HL-60 (cell line): ENCODE data around the gene EIF4A3.

Experiments
- DNase-seq, 2 experiments: peaks; one replicate each; pipeline ENCODE4 v3.0.0-alpha.2; 2010 to 2020; ENCODE audit warnings: low read depth in 1 of 2, low spot score in 1 of 2
- H3K27ac ChIP-seq: fragments of 250-450 bp; sonication (Bioruptor Pico); replicated peaks from 2 replicates; pipeline ENCODE4 v1.5.1; 2020; ENCODE audit warnings: mild to moderate bottlenecking, moderate library complexity
- H3K27me3 ChIP-seq: fragments of 250-450 bp; sonication (Bioruptor Pico); 2 replicates; pipeline ENCODE4 v1.5.1; 2021; ENCODE audit warnings: mild to moderate bottlenecking, moderate library complexity; ENCODE audit not compliant: insufficient read depth, poor library complexity, severe bottlenecking
- H3K4me3 ChIP-seq: replicated peaks from 2 replicates; pipeline ENCODE4 v1.5.1; 2011; ENCODE audit warnings: mild to moderate bottlenecking, control low read depth, low read length; ENCODE audit not compliant: insufficient read depth
- GABPA ChIP-seq: IDR thresholded peaks from 2 replicates; pipeline ENCODE4 v1.6.1; 2012; ENCODE audit warnings: low read depth
- POLR2AphosphoS5 ChIP-seq: IDR thresholded peaks from 2 replicates; pipeline ENCODE4 v1.6.1; 2012; ENCODE audit warnings: low read depth
- REST ChIP-seq: IDR thresholded peaks from 2 replicates; pipeline ENCODE4 v1.6.1; 2012; ENCODE audit warnings: low read depth; ENCODE audit not compliant: insufficient replicate concordance
- SPI1 ChIP-seq: IDR thresholded peaks from 2 replicates; pipeline ENCODE4 v1.6.1; 2012; ENCODE audit warnings: low read depth, mild to moderate bottlenecking, borderline replicate concordance
- TF ChIP-seq, protein P1 (sequence below): IDR thresholded peaks from one replicate; pipeline ENCODE4 v1.5.1; 2011; ENCODE audit warnings: low read length, control low read depth, inconsistent platforms; ENCODE audit not compliant: insufficient read depth

Gene EIF4A3

DNA sequence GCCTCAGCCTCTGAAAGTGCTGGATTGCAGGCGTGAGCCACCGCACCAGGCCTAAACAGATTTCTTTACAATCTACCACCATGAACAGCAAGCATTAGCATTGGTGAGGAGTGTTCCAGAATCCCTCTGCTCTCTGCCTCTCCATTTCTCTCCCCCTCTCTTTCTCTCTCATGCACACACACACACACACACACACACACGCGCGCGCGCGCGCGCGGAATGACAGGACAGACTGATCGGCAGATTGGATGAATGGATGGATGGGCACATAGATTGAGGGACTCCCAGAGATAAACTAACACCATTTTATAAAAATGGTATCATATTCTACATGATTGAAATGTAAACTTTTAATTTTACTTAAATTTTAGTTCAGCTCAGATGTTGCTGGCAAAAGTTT is 26.2 kb upstream of the EIF4A3 start:
- Histone ChIP-seq H3K27ac (no peak overlapping the region), H3K4me3 (no peak overlapping the region), H3K27me3 (peaks cover 3% of the 10 kb centered on the region)
- no peak for DNase-seq
- TF ChIP-seq SPI1 (no peak), POLR2AphosphoS5 (no peak), REST (no peak), GABPA (no peak)
- TF ChIP-seq, protein P1, sequence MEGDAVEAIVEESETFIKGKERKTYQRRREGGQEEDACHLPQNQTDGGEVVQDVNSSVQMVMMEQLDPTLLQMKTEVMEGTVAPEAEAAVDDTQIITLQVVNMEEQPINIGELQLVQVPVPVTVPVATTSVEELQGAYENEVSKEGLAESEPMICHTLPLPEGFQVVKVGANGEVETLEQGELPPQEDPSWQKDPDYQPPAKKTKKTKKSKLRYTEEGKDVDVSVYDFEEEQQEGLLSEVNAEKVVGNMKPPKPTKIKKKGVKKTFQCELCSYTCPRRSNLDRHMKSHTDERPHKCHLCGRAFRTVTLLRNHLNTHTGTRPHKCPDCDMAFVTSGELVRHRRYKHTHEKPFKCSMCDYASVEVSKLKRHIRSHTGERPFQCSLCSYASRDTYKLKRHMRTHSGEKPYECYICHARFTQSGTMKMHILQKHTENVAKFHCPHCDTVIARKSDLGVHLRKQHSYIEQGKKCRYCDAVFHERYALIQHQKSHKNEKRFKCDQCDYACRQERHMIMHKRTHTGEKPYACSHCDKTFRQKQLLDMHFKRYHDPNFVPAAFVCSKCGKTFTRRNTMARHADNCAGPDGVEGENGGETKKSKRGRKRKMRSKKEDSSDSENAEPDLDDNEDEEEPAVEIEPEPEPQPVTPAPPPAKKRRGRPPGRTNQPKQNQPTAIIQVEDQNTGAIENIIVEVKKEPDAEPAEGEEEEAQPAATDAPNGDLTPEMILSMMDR: no peak

- Histone ChIP-seq H3K4me3 (no peak overlapping the region), H3K27ac (no peak overlapping the region), H3K27me3 (peaks cover 3% of the 10 kb centered on the region)
- TF ChIP-seq POLR2AphosphoS5 (no peak), GABPA (no peak), REST (no peak), SPI1 (no peak)
- TF ChIP-seq, protein P1: no peak
- DNase-seq: no peak
Measured at GRCh38 chr17:80171681-80172080, 24.8 kb upstream of the EIF4A3 start.

DNA sequence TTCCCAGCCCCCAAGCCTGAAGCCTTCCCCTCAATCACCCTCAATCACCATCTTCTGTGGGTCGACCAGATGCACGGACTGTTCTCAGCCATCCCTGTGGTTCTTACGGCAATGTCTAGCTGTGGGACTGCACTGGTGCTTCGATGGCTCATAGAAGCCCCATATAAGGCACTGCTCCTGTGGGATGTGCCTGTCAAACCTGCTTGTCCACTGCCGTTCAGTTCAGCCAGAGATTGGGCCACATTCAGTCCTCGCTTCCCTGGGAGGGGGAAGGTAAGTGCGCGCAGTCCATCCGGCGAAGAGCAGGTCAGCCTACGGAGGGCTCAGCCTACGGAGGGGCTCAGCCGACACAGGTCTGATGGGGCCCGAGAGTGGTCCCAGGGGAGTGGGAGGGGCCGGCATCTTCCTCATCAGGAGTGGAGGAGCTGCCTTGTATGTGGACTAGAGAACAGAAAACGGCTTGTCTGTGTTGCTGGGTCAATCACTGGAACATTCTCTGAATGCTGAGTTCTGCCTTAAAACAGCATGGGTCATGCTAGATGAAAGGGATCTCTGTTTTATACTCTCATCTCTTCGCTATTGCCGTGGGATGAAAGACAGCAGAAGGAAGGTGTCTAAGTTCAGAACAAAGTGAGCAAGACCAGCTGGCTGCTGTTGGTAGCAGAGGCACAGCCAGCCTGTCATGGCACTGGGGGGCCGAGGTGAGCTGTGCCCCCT is 23.0 kb upstream of the EIF4A3 start, which contains the start of gene CARD14:
CARD14 (plus strand) TSS at position 247 of the 717 bp plus-strand sequence. CDS start 11,409 bp downstream, outside the sequence.
- Histone ChIP-seq H3K27me3 (peaks cover 3% of the 10 kb centered on the region), H3K27ac (no peak within 1 kb of the TSS)
- no peak for DNase-seq

More for the DNA sequence above, 23.0 kb upstream of the EIF4A3 start, which contains the start of gene CARD14:
- H3K4me3 ChIP-seq: no peak within 1 kb of the TSS
- no peak for TF ChIP-seq GABPA
- no peak for TF ChIP-seq SPI1
- TF ChIP-seq, protein P1: no peak
- TF ChIP-seq REST: no peak
- TF ChIP-seq POLR2AphosphoS5: no peak
